Fibroblast of villous mesenchyme (primary cell): ENCODE measurements around the gene MTMR11. TPM values are rescaled to one million over a fixed set of nuclear protein-coding genes. Genes with fewer than 3 reads are reported as not detected.

Source experiments
- DNase-seq: peaks from one replicate; pipeline ENCODE4 v3.0.0-alpha.2; 2010; ENCODE audit warnings: low read depth
- H3K4me3 ChIP-seq: 2 replicates; pipeline ENCODE4 v1.5.1; 2011; ENCODE audit warnings: low read depth, mild to moderate bottlenecking, low read length
- total RNA-seq: library from RNA; depleted of rRNA; stranded (reverse); fragments of >200 nt; gene quantifications from 2 replicates; pipeline ENCODE4 v1.2.3, GENCODE V29; 2012
- TF ChIP-seq, protein P1 (sequence below): IDR thresholded peaks from 2 replicates; pipeline ENCODE4 v1.5.1; 2012; ENCODE audit warnings: low read depth, mild to moderate bottlenecking, low read length; ENCODE audit not compliant: insufficient read depth

MTMR11 gene, protein sequence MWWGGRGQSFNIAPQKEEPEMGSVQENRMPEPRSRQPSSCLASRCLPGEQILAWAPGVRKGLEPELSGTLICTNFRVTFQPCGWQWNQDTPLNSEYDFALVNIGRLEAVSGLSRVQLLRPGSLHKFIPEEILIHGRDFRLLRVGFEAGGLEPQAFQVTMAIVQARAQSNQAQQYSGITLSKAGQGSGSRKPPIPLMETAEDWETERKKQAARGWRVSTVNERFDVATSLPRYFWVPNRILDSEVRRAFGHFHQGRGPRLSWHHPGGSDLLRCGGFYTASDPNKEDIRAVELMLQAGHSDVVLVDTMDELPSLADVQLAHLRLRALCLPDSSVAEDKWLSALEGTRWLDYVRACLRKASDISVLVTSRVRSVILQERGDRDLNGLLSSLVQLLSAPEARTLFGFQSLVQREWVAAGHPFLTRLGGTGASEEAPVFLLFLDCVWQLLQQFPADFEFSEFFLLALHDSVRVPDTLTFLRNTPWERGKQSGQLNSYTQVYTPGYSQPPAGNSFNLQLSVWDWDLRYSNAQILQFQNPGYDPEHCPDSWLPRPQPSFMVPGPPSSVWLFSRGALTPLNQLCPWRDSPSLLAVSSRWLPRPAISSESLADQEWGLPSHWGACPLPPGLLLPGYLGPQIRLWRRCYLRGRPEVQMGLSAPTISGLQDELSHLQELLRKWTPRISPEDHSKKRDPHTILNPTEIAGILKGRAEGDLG
- total RNA-seq: 7.8 and 8.4 TPM in 2 replicates

DNA sequence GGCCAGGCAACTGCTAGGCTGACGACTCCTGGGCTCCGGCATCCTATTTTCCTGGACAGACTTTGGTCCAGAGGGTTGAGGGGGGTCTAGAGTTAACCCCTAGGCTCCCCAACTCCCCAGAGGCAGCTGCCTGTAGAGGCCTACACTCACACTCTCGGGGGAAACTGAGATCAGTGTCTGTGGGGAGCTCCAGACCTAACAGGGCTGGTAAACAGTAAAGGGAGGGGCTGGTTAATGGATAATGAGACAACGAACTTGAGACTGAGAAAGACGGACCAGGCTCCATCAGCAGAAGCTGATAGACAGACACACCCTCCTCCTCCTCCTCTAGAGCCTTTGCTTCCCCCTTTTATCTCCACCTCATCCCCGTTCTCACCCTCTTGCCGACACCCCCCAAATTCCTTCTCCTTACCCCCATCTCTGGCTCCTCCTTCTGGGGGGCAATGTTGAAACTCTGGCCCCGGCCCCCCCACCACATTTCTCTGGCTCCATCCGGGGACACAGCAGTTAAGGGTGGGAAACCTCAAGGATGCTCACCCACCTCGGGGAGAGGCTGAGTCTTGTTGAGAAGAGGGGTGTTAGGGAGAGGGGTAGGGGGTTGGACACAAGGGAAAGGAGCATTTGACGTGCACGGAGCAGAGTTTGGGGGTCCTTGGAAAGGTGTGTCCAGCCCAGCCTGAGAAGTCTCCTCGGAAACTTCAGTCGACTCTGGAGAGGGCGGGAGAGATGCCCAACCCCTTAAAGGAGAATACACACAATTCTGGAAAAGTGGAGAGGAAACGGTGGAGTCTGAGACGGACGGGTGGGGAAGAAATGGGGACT lies at the start of gene MTMR11:
MTMR11 (minus strand) TSS at position 710 of the 822 bp plus-strand sequence; CDS start at position 478, 232 bp downstream.
- peak; percentile 34 for DNase-seq
- peak within 1 kb of the TSS; percentile 76 for H3K4me3 ChIP-seq
- TF ChIP-seq, protein P1, sequence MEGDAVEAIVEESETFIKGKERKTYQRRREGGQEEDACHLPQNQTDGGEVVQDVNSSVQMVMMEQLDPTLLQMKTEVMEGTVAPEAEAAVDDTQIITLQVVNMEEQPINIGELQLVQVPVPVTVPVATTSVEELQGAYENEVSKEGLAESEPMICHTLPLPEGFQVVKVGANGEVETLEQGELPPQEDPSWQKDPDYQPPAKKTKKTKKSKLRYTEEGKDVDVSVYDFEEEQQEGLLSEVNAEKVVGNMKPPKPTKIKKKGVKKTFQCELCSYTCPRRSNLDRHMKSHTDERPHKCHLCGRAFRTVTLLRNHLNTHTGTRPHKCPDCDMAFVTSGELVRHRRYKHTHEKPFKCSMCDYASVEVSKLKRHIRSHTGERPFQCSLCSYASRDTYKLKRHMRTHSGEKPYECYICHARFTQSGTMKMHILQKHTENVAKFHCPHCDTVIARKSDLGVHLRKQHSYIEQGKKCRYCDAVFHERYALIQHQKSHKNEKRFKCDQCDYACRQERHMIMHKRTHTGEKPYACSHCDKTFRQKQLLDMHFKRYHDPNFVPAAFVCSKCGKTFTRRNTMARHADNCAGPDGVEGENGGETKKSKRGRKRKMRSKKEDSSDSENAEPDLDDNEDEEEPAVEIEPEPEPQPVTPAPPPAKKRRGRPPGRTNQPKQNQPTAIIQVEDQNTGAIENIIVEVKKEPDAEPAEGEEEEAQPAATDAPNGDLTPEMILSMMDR: no peak

DNA sequence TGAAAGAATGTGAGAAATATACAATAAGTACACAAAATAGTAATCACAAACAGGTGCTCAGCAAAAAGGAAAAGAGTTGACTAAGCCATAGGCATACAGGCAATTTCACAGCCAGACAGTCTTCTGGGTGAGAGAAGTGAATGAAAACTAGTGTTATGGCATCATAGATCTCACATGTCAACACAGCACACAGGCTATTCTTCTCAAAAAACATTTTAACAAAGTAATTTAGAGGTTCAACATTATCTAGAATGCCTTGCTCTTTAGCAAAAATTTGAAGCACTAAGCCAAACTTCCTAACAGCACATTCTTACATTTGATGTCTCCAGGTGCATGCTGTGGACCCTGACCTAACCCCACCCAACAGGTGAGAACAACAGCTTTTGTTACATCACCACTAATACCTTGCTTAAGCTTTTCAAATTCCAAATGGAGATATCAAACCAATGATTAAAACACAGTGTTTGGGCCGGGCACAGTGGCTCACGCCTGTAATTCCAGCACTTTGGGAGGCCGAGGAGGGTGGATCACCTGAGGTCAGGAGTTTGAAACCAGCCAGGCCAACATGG lies 43.4 kb upstream of the MTMR11 start:
- DNase-seq: no peak
- TF ChIP-seq, protein P1: no peak
- no peak overlapping the region for H3K4me3 ChIP-seq

DNA sequence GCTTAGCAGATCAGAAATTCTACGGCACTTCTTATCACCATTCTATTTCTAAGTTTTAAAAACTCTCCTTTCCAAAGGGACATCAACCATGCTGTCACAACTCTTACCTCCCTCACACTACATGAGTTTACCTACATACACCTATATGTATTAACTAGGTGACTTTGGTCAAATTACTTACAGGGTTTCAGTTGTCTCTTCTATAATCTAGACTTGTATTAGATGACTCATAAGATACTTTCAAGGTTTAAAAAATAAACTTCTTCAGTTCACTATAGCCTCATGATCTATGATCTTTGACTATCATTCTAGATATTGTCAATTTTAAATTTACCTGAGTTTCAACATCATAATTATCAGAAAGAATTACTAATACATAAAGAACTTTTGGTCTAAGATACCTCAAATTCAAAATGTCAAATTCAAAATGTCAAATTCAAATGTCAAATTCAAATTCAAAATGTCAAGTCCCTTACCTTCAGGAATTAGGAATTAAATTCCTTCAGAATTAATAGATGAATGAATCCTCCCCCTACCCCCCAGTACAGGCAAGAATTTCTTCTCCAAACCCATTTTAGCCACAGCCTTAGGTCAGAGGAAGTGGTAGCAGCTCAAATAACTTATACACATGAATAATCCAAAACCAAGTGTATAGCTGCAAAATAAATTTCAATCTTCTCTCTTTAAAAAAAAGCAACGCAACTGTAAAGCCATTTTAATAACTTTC lies 42.7 kb upstream of the MTMR11 start:
- DNase-seq: no peak
- TF ChIP-seq, protein P1: no peak
- no peak overlapping the region for H3K4me3 ChIP-seq

DNA sequence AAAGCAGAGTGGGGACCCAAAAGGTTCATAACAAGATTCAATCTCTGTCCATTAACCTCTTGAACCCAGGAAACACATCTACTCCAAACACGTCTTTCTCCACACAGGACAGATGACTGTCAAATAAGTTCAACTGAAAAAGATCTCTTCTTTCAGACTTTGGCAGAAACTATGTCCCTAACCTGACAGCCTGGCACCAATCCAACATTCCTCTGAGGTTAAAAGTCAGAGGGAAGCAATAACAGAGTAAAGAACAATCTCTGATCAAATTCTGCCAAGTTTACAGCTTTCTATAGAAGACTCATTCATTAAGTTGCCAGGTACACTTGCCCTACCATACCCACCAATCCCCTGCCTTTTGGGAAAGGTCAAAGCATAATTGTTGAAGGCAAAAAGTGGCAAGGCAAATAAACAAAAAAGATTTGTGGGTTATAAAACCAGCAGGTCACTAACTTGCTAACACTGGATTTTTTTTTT lies 41.9 kb upstream of the MTMR11 start:
- DNase-seq: no peak
- H3K4me3 ChIP-seq: no peak overlapping the region
- TF ChIP-seq, protein P1: no peak

DNA sequence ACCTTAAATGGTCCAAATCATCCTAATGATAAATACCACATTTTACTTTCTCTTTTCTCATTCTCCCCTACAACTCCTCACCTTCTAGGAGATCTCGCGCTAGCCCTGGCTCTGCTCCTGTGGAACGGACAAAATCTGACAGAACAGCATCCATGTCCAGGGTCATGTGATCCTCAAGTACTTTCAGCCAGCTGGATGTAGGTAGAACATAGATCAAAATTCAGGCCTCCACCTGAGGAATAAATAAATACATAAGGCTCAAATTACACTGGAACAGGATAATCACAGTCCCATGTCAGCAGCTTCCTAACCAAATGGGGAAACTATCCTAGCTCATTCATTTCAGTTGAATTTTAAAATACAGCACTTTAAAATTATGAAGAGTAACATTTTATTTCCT lies 40.7 kb upstream of the MTMR11 start:
- no peak overlapping the region for H3K4me3 ChIP-seq
- DNase-seq: no peak
- TF ChIP-seq, protein P1: no peak
